WTC11 (cell line): Measurements from ENCODE around the gene FYN. TPM values are rescaled to one million over a fixed set of nuclear protein-coding genes. Genes with fewer than 3 reads are reported as not detected.

Experiments used
- ATAC-seq: fragments of 200-7000 bp; cut with Tn5 transposase; 2 replicates; pipeline ENCODE4 v1.10.0; 2021; ENCODE audit warnings: mild to moderate bottlenecking, moderate library complexity
- CTCF ChIA-PET: fragments of 300-600 bp; sonication (Branson Sonifier 250); formaldehyde crosslinking; loops from one replicate; lab custom pipeline; 2021; ENCODE audit warnings: antibody characterized with exemption; lab: Charles Lee
- POLR2A ChIA-PET: fragments of 350-600 bp; sonication (Branson Sonifier 250); formaldehyde crosslinking; loops from one replicate; lab custom pipeline; 2021; ENCODE audit warnings: antibody characterized with exemption; lab: Charles Lee
- DNase-seq: peaks from one replicate; pipeline ENCODE4 v3.0.0; 2021; ENCODE audit warnings: low spot score
- H3K27ac Mint-ChIP-seq: 2 replicates; pipeline ENCODE4 v1.8.0; 2021; ENCODE audit warnings: mixed read lengths
- H3K27me3 Mint-ChIP-seq: 2 replicates; pipeline ENCODE4 v1.8.0; 2021; ENCODE audit warnings: low read depth, mild to moderate bottlenecking, moderate library complexity, mixed read lengths
- H3K36me3 Mint-ChIP-seq: 2 replicates; pipeline ENCODE4 v1.8.0; 2021; ENCODE audit warnings: mixed read lengths
- H3K4me1 Mint-ChIP-seq: 2 replicates; pipeline ENCODE4 v1.8.0; 2022; ENCODE audit warnings: mixed read lengths
- H3K4me3 Mint-ChIP-seq: 2 replicates; pipeline ENCODE4 v1.8.0; 2021; ENCODE audit warnings: mild to moderate bottlenecking, moderate library complexity, mixed read lengths
- H3K9me3 Mint-ChIP-seq: 2 replicates; pipeline ENCODE4 v1.8.0; 2021; ENCODE audit warnings: mixed read lengths
- ATF3 ChIP-seq: sonication (generic); formaldehyde crosslinking; conservative IDR thresholded peaks from 2 replicates; pipeline ENCODE4 v1.8.1; 2022; ENCODE audit warnings: mild to moderate bottlenecking, missing genetic modification reagents
- E2F4 ChIP-seq: sonication (generic); formaldehyde crosslinking; IDR thresholded peaks from 2 replicates; pipeline ENCODE4 v1.8.1; 2022; ENCODE audit warnings: low read depth, mild to moderate bottlenecking, moderate library complexity, missing genetic modification reagents, borderline replicate concordance
- HMGA2 ChIP-seq: fragments of 250-450 bp; sonication (Bioruptor Pico); IDR thresholded peaks from 2 replicates; pipeline ENCODE4 v1.4.0; 2021; ENCODE audit warnings: mild to moderate bottlenecking, moderate library complexity
- SMAD3 ChIP-seq: sonication (generic); formaldehyde crosslinking; IDR thresholded peaks from 2 replicates; pipeline ENCODE4 v1.8.0; 2022; ENCODE audit warnings: missing genetic modification reagents, mild to moderate bottlenecking, borderline replicate concordance
- ZNF121 ChIP-seq: sonication (generic); formaldehyde crosslinking; IDR thresholded peaks from 2 replicates; pipeline ENCODE4 v1.8.0; 2023; ENCODE audit warnings: missing genetic modification reagents
- ZNF232 ChIP-seq: sonication (generic); formaldehyde crosslinking; IDR thresholded peaks from 2 replicates; pipeline ENCODE4 v1.8.0; 2022; ENCODE audit warnings: mild to moderate bottlenecking, missing genetic modification reagents
- ZNF263 ChIP-seq: sonication (generic); formaldehyde crosslinking; IDR thresholded peaks from 2 replicates; pipeline ENCODE4 v1.8.1; 2022; ENCODE audit warnings: low read depth, mild to moderate bottlenecking, moderate library complexity, missing genetic modification reagents
- ZNF425 ChIP-seq: fragments of 250-450 bp; sonication (Bioruptor Pico); conservative IDR thresholded peaks from 2 replicates; pipeline ENCODE4 v1.9.0; 2021; ENCODE audit warnings: mild to moderate bottlenecking
- ZNF512 ChIP-seq: sonication (generic); formaldehyde crosslinking; IDR thresholded peaks from 2 replicates; pipeline ENCODE4 v1.8.1; 2022; ENCODE audit warnings: missing genetic modification reagents, borderline replicate concordance
- total RNA-seq: library from RNA; stranded (reverse); gene quantifications from 3 replicates; pipeline ENCODE4 v1.2.3, GENCODE V29; 2021
- TF ChIP-seq, protein P1 (sequence below): sonication (generic); formaldehyde crosslinking; IDR thresholded peaks from 2 replicates; pipeline ENCODE4 v1.8.1; 2023; ENCODE audit warnings: mild to moderate bottlenecking, missing genetic modification reagents, borderline replicate concordance
- TF ChIP-seq, protein P2 (sequence below): sonication (generic); formaldehyde crosslinking; IDR thresholded peaks from 2 replicates; pipeline ENCODE4 v1.8.0; 2022; ENCODE audit warnings: mild to moderate bottlenecking, missing genetic modification reagents
- TF ChIP-seq, protein P3 (sequence below): fragments of 250-450 bp; sonication (Bioruptor Pico); IDR thresholded peaks from 2 replicates; pipeline ENCODE4 v2.1.2; 2022; ENCODE audit warnings: mild to moderate bottlenecking, moderate library complexity
- TF ChIP-seq, protein P4 (sequence below): sonication (generic); formaldehyde crosslinking; IDR thresholded peaks from 2 replicates; pipeline ENCODE4 v1.8.0; 2022; ENCODE audit warnings: missing genetic modification reagents

The FYN gene
- total RNA-seq, 1 experiment from 2014 or later = 63.9 TPM

DNA sequence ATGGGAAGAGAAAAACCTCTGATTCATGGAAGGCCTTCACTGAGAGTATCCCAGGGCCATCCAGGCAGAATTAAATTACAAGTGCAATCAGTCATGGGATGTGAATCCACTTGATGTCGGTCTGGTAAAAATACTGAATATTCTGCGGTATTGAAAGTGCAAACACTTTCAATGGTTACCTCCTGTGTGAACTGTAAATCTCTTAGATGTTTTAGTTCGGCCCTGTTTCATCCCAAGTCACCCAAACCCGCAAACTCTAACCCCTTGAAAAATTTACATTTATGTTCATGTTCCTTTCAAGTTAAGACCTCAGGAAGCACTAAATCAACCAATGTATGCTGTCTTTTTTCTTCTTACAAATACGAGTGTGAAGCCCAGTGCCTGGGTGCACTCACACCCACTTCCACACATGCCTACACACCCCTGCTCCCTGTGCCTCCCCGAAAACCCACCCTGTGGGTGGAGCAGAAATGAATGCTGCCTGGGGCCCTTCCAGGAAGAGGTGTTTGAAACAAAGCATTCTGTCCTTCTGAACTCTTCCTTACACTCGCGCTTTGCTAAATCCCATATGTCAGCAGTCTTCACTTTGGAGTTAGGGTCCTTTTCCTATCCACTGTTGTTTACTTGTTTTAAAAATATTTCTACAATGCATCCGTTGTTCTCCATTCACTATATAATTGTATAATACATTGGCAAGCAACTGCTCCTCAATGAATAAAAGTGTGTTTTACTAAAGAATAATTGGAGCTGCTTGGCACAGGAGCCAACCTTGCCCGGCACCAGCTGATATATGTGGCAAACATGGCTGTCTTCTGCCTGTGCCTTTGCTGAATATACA lies 62.7 kb downstream of the FYN start:
- ATAC-seq (no peak), DNase-seq (no peak)
- Mint-ChIP-seq H3K36me3 (no peaks in the 10 kb centered on the region), H3K9me3 (no peaks in the 10 kb centered on the region), H3K4me1 (peaks cover 35% of the 10 kb centered on the region), H3K27me3 (no peaks in the 10 kb centered on the region), H3K27ac (peak overlapping the region; percentile 3; the same call in 1 of the 2 replicates), H3K4me3 (no peak overlapping the region)
- ChIA-PET POLR2A (no interaction called here), CTCF (no interaction called here)
- TF ChIP-seq, protein P1, sequence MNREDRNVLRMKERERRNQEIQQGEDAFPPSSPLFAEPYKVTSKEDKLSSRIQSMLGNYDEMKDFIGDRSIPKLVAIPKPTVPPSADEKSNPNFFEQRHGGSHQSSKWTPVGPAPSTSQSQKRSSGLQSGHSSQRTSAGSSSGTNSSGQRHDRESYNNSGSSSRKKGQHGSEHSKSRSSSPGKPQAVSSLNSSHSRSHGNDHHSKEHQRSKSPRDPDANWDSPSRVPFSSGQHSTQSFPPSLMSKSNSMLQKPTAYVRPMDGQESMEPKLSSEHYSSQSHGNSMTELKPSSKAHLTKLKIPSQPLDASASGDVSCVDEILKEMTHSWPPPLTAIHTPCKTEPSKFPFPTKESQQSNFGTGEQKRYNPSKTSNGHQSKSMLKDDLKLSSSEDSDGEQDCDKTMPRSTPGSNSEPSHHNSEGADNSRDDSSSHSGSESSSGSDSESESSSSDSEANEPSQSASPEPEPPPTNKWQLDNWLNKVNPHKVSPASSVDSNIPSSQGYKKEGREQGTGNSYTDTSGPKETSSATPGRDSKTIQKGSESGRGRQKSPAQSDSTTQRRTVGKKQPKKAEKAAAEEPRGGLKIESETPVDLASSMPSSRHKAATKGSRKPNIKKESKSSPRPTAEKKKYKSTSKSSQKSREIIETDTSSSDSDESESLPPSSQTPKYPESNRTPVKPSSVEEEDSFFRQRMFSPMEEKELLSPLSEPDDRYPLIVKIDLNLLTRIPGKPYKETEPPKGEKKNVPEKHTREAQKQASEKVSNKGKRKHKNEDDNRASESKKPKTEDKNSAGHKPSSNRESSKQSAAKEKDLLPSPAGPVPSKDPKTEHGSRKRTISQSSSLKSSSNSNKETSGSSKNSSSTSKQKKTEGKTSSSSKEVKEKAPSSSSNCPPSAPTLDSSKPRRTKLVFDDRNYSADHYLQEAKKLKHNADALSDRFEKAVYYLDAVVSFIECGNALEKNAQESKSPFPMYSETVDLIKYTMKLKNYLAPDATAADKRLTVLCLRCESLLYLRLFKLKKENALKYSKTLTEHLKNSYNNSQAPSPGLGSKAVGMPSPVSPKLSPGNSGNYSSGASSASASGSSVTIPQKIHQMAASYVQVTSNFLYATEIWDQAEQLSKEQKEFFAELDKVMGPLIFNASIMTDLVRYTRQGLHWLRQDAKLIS (CRISPR knock-in tag) = no peak
- TF ChIP-seq ZNF121 (CRISPR knock-in tag) = no peak
- no peak for TF ChIP-seq HMGA2 (CRISPR knock-in tag)
- TF ChIP-seq, protein P2, sequence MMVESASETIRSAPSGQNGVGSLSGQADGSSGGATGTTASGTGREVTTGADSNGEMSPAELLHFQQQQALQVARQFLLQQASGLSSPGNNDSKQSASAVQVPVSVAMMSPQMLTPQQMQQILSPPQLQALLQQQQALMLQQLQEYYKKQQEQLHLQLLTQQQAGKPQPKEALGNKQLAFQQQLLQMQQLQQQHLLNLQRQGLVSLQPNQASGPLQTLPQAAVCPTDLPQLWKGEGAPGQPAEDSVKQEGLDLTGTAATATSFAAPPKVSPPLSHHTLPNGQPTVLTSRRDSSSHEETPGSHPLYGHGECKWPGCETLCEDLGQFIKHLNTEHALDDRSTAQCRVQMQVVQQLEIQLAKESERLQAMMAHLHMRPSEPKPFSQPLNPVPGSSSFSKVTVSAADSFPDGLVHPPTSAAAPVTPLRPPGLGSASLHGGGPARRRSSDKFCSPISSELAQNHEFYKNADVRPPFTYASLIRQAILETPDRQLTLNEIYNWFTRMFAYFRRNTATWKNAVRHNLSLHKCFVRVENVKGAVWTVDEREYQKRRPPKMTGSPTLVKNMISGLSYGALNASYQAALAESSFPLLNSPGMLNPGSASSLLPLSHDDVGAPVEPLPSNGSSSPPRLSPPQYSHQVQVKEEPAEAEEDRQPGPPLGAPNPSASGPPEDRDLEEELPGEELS (CRISPR knock-in tag) = no peak
- TF ChIP-seq, protein P3, sequence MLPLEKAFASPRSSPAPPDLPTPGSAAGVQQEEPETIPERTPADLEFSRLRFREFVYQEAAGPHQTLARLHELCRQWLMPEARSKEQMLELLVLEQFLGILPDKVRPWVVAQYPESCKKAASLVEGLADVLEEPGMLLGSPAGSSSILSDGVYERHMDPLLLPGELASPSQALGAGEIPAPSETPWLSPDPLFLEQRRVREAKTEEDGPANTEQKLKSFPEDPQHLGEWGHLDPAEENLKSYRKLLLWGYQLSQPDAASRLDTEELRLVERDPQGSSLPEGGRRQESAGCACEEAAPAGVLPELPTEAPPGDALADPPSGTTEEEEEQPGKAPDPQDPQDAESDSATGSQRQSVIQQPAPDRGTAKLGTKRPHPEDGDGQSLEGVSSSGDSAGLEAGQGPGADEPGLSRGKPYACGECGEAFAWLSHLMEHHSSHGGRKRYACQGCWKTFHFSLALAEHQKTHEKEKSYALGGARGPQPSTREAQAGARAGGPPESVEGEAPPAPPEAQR (CRISPR knock-in tag) = no peak
- TF ChIP-seq ZNF512 = no peak
- TF ChIP-seq ZNF425 (CRISPR knock-in tag) = no peak
- no peak for TF ChIP-seq ATF3 (CRISPR knock-in tag)

GRCh38 chr6:111809766-111810165 lies 63.5 kb downstream of the FYN start:
- CTCF ChIA-PET = no interaction called here
- H3K36me3 Mint-ChIP-seq = no peaks in the 10 kb centered on the region
- DNase-seq = no peak
- H3K27me3 Mint-ChIP-seq = no peaks in the 10 kb centered on the region
- POLR2A ChIA-PET = no interaction called here
- peaks cover 34% of the 10 kb centered on the region for H3K4me1 Mint-ChIP-seq
- no peak for ATAC-seq
- no peaks in the 10 kb centered on the region for H3K9me3 Mint-ChIP-seq
- H3K27ac Mint-ChIP-seq = no peak overlapping the region
- no peak overlapping the region for H3K4me3 Mint-ChIP-seq
- TF ChIP-seq ZNF263 (CRISPR knock-in tag) = no peak
- TF ChIP-seq, protein P3 (CRISPR knock-in tag) = no peak
- no peak for TF ChIP-seq ZNF232 (CRISPR knock-in tag)
- no peak for TF ChIP-seq E2F4 (CRISPR knock-in tag)
- no peak for TF ChIP-seq ZNF121 (CRISPR knock-in tag)
- no peak for TF ChIP-seq SMAD3 (CRISPR knock-in tag)
- TF ChIP-seq, protein P4, sequence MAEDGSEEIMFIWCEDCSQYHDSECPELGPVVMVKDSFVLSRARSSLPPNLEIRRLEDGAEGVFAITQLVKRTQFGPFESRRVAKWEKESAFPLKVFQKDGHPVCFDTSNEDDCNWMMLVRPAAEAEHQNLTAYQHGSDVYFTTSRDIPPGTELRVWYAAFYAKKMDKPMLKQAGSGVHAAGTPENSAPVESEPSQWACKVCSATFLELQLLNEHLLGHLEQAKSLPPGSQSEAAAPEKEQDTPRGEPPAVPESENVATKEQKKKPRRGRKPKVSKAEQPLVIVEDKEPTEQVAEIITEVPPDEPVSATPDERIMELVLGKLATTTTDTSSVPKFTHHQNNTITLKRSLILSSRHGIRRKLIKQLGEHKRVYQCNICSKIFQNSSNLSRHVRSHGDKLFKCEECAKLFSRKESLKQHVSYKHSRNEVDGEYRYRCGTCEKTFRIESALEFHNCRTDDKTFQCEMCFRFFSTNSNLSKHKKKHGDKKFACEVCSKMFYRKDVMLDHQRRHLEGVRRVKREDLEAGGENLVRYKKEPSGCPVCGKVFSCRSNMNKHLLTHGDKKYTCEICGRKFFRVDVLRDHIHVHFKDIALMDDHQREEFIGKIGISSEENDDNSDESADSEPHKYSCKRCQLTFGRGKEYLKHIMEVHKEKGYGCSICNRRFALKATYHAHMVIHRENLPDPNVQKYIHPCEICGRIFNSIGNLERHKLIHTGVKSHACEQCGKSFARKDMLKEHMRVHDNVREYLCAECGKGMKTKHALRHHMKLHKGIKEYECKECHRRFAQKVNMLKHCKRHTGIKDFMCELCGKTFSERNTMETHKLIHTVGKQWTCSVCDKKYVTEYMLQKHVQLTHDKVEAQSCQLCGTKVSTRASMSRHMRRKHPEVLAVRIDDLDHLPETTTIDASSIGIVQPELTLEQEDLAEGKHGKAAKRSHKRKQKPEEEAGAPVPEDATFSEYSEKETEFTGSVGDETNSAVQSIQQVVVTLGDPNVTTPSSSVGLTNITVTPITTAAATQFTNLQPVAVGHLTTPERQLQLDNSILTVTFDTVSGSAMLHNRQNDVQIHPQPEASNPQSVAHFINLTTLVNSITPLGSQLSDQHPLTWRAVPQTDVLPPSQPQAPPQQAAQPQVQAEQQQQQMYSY (CRISPR knock-in tag) = no peak
